Left renal pelvis (tissue), 4 donors: ENCODE measurements around the gene TXNRD2. TPM values are rescaled to one million over a fixed set of nuclear protein-coding genes. Genes with fewer than 3 reads are reported as not detected.

Experiments
- DNase-seq, 4 donors: peaks; one replicate each; pipeline ENCODE4 v3.0.0-alpha.2; 2013; ENCODE audit warnings: low read depth in 4 of 4, low spot score in 3 of 4
- polyA plus RNA-seq, 4 donors: library from polyadenylated mRNA; unstranded; fragments of 120-200 nt; gene quantifications; one replicate each; pipeline ENCODE4 v1.2.1, GENCODE V29; 2013; ENCODE audit not compliant: insufficient read length in 4 of 4

The TXNRD2 gene
- polyA plus RNA-seq, 4 donors, result 13.1 to 33.7 (median 20.4) TPM

- DNase-seq, result no peak
Measured at GRCh38 chr22:19879992-19880785, 61.4 kb downstream of the TXNRD2 start.

GRCh38 chr22:19879643-19879991 lies 62.0 kb downstream of the TXNRD2 start:
- no peak for DNase-seq

GRCh38 chr22:19879246-19879570 lies 62.4 kb downstream of the TXNRD2 start:
- DNase-seq, result no peak

GRCh38 chr22:19878461-19879245 lies 63.0 kb downstream of the TXNRD2 start:
- no peak for DNase-seq

- DNase-seq, result no peak
Measured at GRCh38 chr22:19877626-19878339, 63.8 kb downstream of the TXNRD2 start.

GRCh38 chr22:19876941-19877625 lies 64.5 kb downstream of the TXNRD2 start:
- DNase-seq, result no peak

- no peak for DNase-seq
Measured at GRCh38 chr22:19876314-19876940, 65.2 kb downstream of the TXNRD2 start.

GRCh38 chr22:19875531-19876313 lies 65.9 kb downstream of the TXNRD2 start:
- no peak for DNase-seq

GRCh38 chr22:19875061-19875530 lies 66.5 kb downstream of the TXNRD2 start:
- no peak for DNase-seq

- DNase-seq, result no peak
Measured at GRCh38 chr22:19874307-19875060, 67.1 kb downstream of the TXNRD2 start.

- DNase-seq, result no peak
Measured at GRCh38 chr22:19873960-19874306, 67.7 kb downstream of the TXNRD2 start.

- no peak for DNase-seq
Measured at GRCh38 chr22:19873138-19873959, 68.3 kb downstream of the TXNRD2 start.

GRCh38 chr22:19872779-19873137 lies 68.9 kb downstream of the TXNRD2 start:
- no peak for DNase-seq

- DNase-seq, result no peak
Measured at GRCh38 chr22:19871845-19872778, 69.5 kb downstream of the TXNRD2 start.

- no peak for DNase-seq
Measured at GRCh38 chr22:19871023-19871844, 70.4 kb downstream of the TXNRD2 start.
